SH-SY5Y (cell line): ENCODE results near the gene LRRK1.

Source experiments
- GATA2 ChIP-seq: IDR thresholded peaks from 2 replicates; pipeline ENCODE4 v1.6.1; 2011; ENCODE audit warnings: mild to moderate bottlenecking, low read depth, low read length
- GATA3 ChIP-seq: IDR thresholded peaks from 2 replicates; pipeline ENCODE4 v1.6.1; 2011; ENCODE audit warnings: low read depth, mild to moderate bottlenecking, low read length, moderate library complexity

DNA sequence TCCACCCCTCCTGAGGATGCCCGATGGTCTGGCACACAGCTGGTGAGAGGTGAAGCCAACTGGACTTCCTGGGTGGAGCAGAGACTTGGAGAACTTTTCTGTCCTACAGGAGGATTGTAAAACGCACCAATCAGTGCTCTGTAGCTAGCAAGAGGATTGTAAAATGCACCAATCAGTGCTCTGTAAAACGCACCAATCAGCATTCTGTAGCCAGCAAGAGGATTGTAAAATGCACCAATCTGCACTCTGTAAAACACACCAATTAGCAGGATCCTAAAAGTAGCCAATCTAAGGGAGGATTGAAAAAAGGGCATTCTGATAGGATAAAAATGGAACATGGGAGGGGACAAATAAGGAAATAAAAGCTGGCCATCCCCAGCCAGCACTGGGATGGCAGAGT is 182.5 kb downstream of the LRRK1 start:
- TF ChIP-seq GATA3 (no peak), GATA2 (no peak)
